CD14-positive monocyte (primary cell): ENCODE measurements around the gene ZNF212. TPM values are rescaled to one million over a fixed set of nuclear protein-coding genes. Genes with fewer than 3 reads are reported as not detected.

Experiments used
- DNase-seq, 3 donors: peaks; one replicate each; pipeline ENCODE4 v3.0.0-alpha.2; 2011 to 2022
- H2AFZ ChIP-seq: 2 replicates; pipeline ENCODE4 v1.6.0; 2012; ENCODE audit warnings: mild to moderate bottlenecking, low read depth, low read length, inconsistent platforms; ENCODE audit not compliant: insufficient read depth, poor library complexity, severe bottlenecking
- H3K27ac ChIP-seq, 2 donors: 1 replicate in 1 of 2; 2 replicates in 1 of 2; pipeline ENCODE4 v1.5.1; 2012 to 2013; ENCODE audit warnings: low read length in 2 of 2, control low read depth in 1 of 2, inconsistent platforms in 1 of 2, low read depth in 1 of 2, mild to moderate bottlenecking in 1 of 2
- H3K27me3 ChIP-seq, 2 donors: one replicate each; pipeline versions ENCODE4 v1.6.0 to v1.6.1; 2011 to 2013; ENCODE audit warnings: low read length in 2 of 2; ENCODE audit not compliant: control insufficient read depth in 2 of 2, insufficient read depth in 2 of 2
- H3K36me3 ChIP-seq, 2 donors: replicated peaks in 1 of 2; 1 replicate in 1 of 2; 2 replicates in 1 of 2; pipeline versions ENCODE4 v1.5.1 to v1.6.1; 2012 to 2013; ENCODE audit warnings: low read length in 2 of 2, control low read depth in 1 of 2, inconsistent platforms in 1 of 2, mild to moderate bottlenecking in 1 of 2; ENCODE audit not compliant: insufficient read depth in 2 of 2, control insufficient read depth in 1 of 2
- H3K4me1 ChIP-seq, 2 donors: 1 replicate in 1 of 2; 2 replicates in 1 of 2; pipeline versions ENCODE4 v1.5.1 to v1.6.1; 2012 to 2013; ENCODE audit warnings: low read length in 2 of 2, control low read depth in 1 of 2, inconsistent platforms in 1 of 2, mild to moderate bottlenecking in 1 of 2, moderate library complexity in 1 of 2; ENCODE audit not compliant: insufficient read depth in 2 of 2, control insufficient read depth in 1 of 2
- H3K4me2 ChIP-seq: replicated peaks from 2 replicates; pipeline ENCODE3; 2012; ENCODE audit warnings: low read length, moderate library complexity, mild to moderate bottlenecking; ENCODE audit not compliant: poor library complexity, severe bottlenecking; ENCODE audit errors: extremely low read depth
- H3K4me3 ChIP-seq, 3 experiments: fragments of 200-600 bp in 1 of 3; sonication (generic) in 1 of 3; replicated peaks in 1 of 3; 1 replicate in 2 of 3; 2 replicates in 1 of 3; pipeline ENCODE4 v1.5.1; 2011 to 2013; ENCODE audit warnings: low read length in 3 of 3, mild to moderate bottlenecking in 3 of 3, control low read depth in 2 of 3, low read depth in 2 of 3, inconsistent platforms in 1 of 3, moderate library complexity in 1 of 3
- H3K79me2 ChIP-seq: 2 replicates; pipeline ENCODE4 v1.6.0; 2012; ENCODE audit warnings: mild to moderate bottlenecking, control low read depth, inconsistent platforms, low read length, moderate library complexity; ENCODE audit not compliant: insufficient read depth
- H3K9ac ChIP-seq: 2 replicates; pipeline ENCODE4 v1.6.0; 2017; ENCODE audit warnings: low read length, mild to moderate bottlenecking; ENCODE audit not compliant: insufficient read depth, poor library complexity, severe bottlenecking
- H3K9me3 ChIP-seq, 2 donors: replicated peaks in 1 of 2; 1 replicate in 1 of 2; 2 replicates in 1 of 2; pipeline versions ENCODE4 v1.5.1 to v1.6.1; 2012 to 2013; ENCODE audit warnings: low read length in 2 of 2, control low read depth in 1 of 2; ENCODE audit not compliant: control insufficient read depth in 1 of 2, insufficient read depth in 1 of 2
- H4K20me1 ChIP-seq: 2 replicates; pipeline ENCODE4 v1.6.0; 2012; ENCODE audit warnings: mild to moderate bottlenecking, low read length, control low read depth, moderate library complexity; ENCODE audit not compliant: insufficient read depth
- H3K27ac Mint-ChIP-seq, 7 donors: one replicate each; pipeline ENCODE4 v1.8.0; 2020; ENCODE audit warnings: mild to moderate bottlenecking in 7 of 7, mixed read lengths in 7 of 7, moderate library complexity in 6 of 7, inconsistent platforms in 2 of 7
- H3K27me3 Mint-ChIP-seq, 3 donors: one replicate each; pipeline ENCODE4 v1.8.0; 2021 to 2022; ENCODE audit warnings: low read depth in 3 of 3, mild to moderate bottlenecking in 3 of 3, mixed read lengths in 3 of 3, moderate library complexity in 3 of 3, inconsistent platforms in 1 of 3
- H3K36me3 Mint-ChIP-seq, 2 donors: one replicate each; pipeline ENCODE4 v1.8.0; 2020; ENCODE audit warnings: mixed read lengths in 2 of 2, inconsistent platforms in 1 of 2, mild to moderate bottlenecking in 1 of 2
- H3K4me1 Mint-ChIP-seq: one replicate; pipeline ENCODE4 v1.8.0; 2020; ENCODE audit warnings: mild to moderate bottlenecking, mixed read lengths
- H3K4me3 Mint-ChIP-seq, 2 donors: one replicate each; pipeline ENCODE4 v1.8.0; 2020; ENCODE audit warnings: mild to moderate bottlenecking in 2 of 2, mixed read lengths in 2 of 2, moderate library complexity in 1 of 2
- H3K9me3 Mint-ChIP-seq, 7 donors: one replicate each; pipeline ENCODE4 v1.8.0; 2020 to 2022; ENCODE audit warnings: mixed read lengths in 7 of 7, mild to moderate bottlenecking in 6 of 7, moderate library complexity in 6 of 7, inconsistent platforms in 2 of 7
- CTCF ChIP-seq: fragments of 200-600 bp; IDR thresholded peaks from one replicate; pipeline ENCODE4 v1.8.0; 2022; ENCODE audit warnings: antibody characterized with exemption, mild to moderate bottlenecking
- WGBS: methylation state at CpG from one replicate; pipeline ENCODE4 v1.1.5; 2013; ENCODE audit warnings: missing lambda C conversion rate; ENCODE audit not compliant: insufficient coverage; 5-methylcytosine and 5-hydroxymethylcytosine counted together
- intact Hi-C, 2 donors: fragments of 100-400 bp; cut with micrococcal nuclease; formaldehyde crosslinking; loops; one replicate each; pipeline versions ENCODE4 v1.15.0 to v1.15.1; 2023
- polyA plus RNA-seq, 3 donors: library from polyadenylated mRNA; depleted of rRNA in 1 of 3; unstranded in 2 of 3; stranded (reverse) in 1 of 3; fragments of 300-500 nt in 2 of 3; fragments of >200 nt in 1 of 3; fragmentation: Illumina TruSeq in 2 of 3; gene quantifications; 1 replicate in 2 of 3; 2 replicates in 1 of 3; pipeline ENCODE4 v1.2.3, GENCODE V29; 2012 to 2021

ZNF212 gene
- polyA plus RNA-seq, 3 donors, result 1.6 to 5.9 (median 2.3) TPM

GRCh38 chr7:149282331-149282655 is 42.8 kb downstream of the ZNF212 start:
- DNase-seq, result no peak
- no peaks in the 10 kb centered on the region for H3K79me2 ChIP-seq
- H4K20me1 ChIP-seq, result peaks cover 13% of the 10 kb centered on the region
- H2AFZ ChIP-seq, result no peak overlapping the region
- intact Hi-C loops, result no loop called here
- H3K36me3 ChIP-seq, result peaks cover 29 to 31% of the 10 kb centered on the region in 2 donors
- Mint-ChIP-seq H3K4me1 (peaks cover 18% of the 10 kb centered on the region), H3K27me3 (peaks cover 13 to 23% (median 13%) of the 10 kb centered on the region in 3 donors), H3K36me3 (peaks cover 38 to 43% of the 10 kb centered on the region in 2 donors), H3K4me3 (no peak overlapping the region), H3K27ac (no peak overlapping the region), H3K9me3 (peaks cover 0 to 3% (median 0%) of the 10 kb centered on the region in 7 donors)
- H3K9ac ChIP-seq, result no peak overlapping the region
- peaks cover 0 to 9% of the 10 kb centered on the region in 2 donors for H3K27me3 ChIP-seq
- TF ChIP-seq CTCF, result no peak
- no peak overlapping the region for H3K4me3 ChIP-seq
- no peak overlapping the region for H3K27ac ChIP-seq
- H3K4me2 ChIP-seq, result no peak overlapping the region
- H3K4me1 ChIP-seq, result peaks cover 12 to 14% of the 10 kb centered on the region in 2 donors
- no peaks in the 10 kb centered on the region for H3K9me3 ChIP-seq
- 83% methylated on average over 4 of the region's 5 CpGs for WGBS

- Mint-ChIP-seq H3K27ac (no peak overlapping the region), H3K27me3 (peaks cover 13 to 23% (median 13%) of the 10 kb centered on the region in 3 donors), H3K9me3 (peaks cover 0 to 3% (median 0%) of the 10 kb centered on the region in 7 donors), H3K4me3 (no peak overlapping the region), H3K4me1 (peaks cover 18% of the 10 kb centered on the region), H3K36me3 (peaks cover 33% of the 10 kb centered on the region in 2 donors)
- peaks cover 12 to 14% of the 10 kb centered on the region in 2 donors for H3K4me1 ChIP-seq
- H3K27ac ChIP-seq, result no peak overlapping the region
- H2AFZ ChIP-seq, result no peak overlapping the region
- TF ChIP-seq CTCF, result no peak
- no peaks in the 10 kb centered on the region for H3K79me2 ChIP-seq
- H3K27me3 ChIP-seq, result peaks cover 0 to 9% of the 10 kb centered on the region in 2 donors
- H3K4me2 ChIP-seq, result no peak overlapping the region
- DNase-seq, result no peak
- no peaks in the 10 kb centered on the region for H3K9me3 ChIP-seq
- no peak overlapping the region for H3K4me3 ChIP-seq
- H3K9ac ChIP-seq, result no peak overlapping the region
- intact Hi-C loops, result no loop called here
- peaks cover 20 to 21% of the 10 kb centered on the region in 2 donors for H3K36me3 ChIP-seq
- H4K20me1 ChIP-seq, result peaks cover 13% of the 10 kb centered on the region
- WGBS, result 100% methylated on average over 1 of the region's 3 CpGs
Measured at GRCh38 chr7:149283321-149283720, 43.9 kb downstream of the ZNF212 start.
